Endothelial cell of umbilical vein (primary cell): Measurements from ENCODE around the gene GLCE.

Source experiments
- CTCF ChIP-seq, 2 donors: IDR thresholded peaks; 1 replicate in 1 of 2; 2 replicates in 1 of 2; pipeline ENCODE4 v1.5.1; 2011; ENCODE audit warnings: low read length in 2 of 2, mild to moderate bottlenecking in 2 of 2, moderate library complexity in 2 of 2, control low read depth in 1 of 2, inconsistent platforms in 1 of 2, low read depth in 1 of 2; ENCODE audit not compliant: insufficient read depth in 1 of 2; ENCODE audit errors: extremely low read depth in 1 of 2
- FOS ChIP-seq: IDR thresholded peaks from 2 replicates; pipeline ENCODE4 v1.6.1; 2011; ENCODE audit warnings: mild to moderate bottlenecking, low read length, moderate library complexity, borderline replicate concordance; ENCODE audit not compliant: insufficient read depth
- MAX ChIP-seq: IDR thresholded peaks from 2 replicates; pipeline ENCODE4 v1.6.1; 2011; ENCODE audit not compliant: insufficient read depth, insufficient read length
- POLR2A ChIP-seq: IDR thresholded peaks from 2 replicates; pipeline ENCODE4 v1.6.1; 2012; ENCODE audit warnings: low read depth, mild to moderate bottlenecking, control low read depth, low read length
- POLR2AphosphoS5 ChIP-seq: IDR thresholded peaks from 2 replicates; pipeline ENCODE4 v1.6.1; 2012; ENCODE audit warnings: low read depth, mild to moderate bottlenecking, control low read depth, low read length, moderate library complexity; ENCODE audit not compliant: insufficient read depth

- TF ChIP-seq CTCF (IDR thresholded peaks at IDR 0.05; ENCODE audit: extremely low read depth in 1 of 2, insufficient read depth in 1 of 2, low read depth in 1 of 2, low read length in 2 of 2) (no peak), POLR2AphosphoS5 (no peak), POLR2A (no peak), MAX (no peak), FOS (no peak)
Observed at GRCh38 chr15:69271217-69271616, 110.8 kb downstream of the GLCE start.
